Activated CD4-positive, alpha-beta T cell treated with anti-CD3 and anti-CD28 coated beads, Interleukin-2, Interleukin-4, amounts not matched to agents 100 ng/mL and 50 ng/mL, durations not matched to agents 16 hours and 8 hours (primary cell): ENCODE data around the gene IL17A.

Experiments used
- DNase-seq: peaks from one replicate; pipeline ENCODE4 v3.0.0-alpha.2; 2020; ENCODE audit warnings: low spot score

Gene IL17A

DNA sequence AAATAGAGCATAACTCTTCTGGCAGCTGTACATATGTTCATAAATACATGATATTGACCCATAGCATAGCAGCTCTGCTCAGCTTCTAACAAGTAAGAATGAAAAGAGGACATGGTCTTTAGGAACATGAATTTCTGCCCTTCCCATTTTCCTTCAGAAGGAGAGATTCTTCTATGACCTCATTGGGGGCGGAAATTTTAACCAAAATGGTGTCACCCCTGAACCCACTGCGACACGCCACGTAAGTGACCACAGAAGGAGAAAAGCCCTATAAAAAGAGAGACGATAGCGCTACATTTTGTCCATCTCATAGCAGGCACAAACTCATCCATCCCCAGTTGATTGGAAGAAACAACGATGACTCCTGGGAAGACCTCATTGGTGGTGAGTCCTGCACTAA, at the start of gene IL17A:
Gene IL17A (plus strand): TSS at position 301 of the 400 bp plus-strand sequence. CDS start 57 bp downstream, at position 358.
- DNase-seq = no peak

DNA sequence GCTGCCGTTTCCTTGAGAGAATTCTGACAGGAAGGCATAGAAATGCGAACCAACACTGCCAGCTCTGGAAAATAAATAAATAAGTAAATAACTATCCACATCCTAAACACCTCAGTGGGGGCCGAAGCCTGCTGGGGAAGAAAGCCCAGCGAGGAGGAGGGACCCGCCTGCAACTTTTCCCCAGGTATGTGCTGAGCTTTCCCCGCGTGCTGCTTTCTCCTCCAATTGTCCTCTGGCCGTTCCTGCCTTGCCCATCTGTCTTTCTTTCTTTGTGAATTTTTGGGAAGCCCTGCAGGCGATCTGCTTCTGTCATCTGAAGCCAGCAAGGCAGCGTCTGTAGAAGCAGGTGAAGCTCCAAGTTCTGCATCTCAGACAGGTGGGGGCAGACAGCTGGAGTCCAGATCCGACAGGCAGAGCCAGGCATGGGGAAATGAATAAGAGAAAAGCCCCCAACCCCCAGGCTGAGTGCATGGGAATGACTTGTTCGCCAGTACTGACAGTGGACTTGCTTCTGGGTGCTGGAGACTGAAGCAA, 49.2 kb upstream of the IL17A start:
- no peak for DNase-seq

DNA sequence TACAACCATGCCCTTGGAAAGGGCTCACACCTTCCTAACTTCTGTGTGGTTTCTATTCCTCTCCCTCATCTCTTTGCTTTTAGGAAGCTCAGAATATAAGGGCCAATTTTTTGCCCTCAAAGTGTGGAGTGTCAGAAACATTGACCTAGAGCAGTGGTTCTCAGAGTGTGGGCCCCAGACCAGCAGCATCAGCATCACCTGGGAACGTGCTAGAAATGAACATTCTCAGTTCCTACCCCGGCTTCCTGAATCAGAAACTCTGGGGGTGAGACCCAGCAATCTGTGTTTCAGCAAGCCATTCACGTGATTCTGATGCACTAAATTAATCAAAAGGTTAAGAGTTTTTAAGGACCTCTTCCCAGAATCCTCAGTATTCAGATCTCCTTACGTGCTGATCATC, 47.9 kb upstream of the IL17A start:
- no peak for DNase-seq

DNA sequence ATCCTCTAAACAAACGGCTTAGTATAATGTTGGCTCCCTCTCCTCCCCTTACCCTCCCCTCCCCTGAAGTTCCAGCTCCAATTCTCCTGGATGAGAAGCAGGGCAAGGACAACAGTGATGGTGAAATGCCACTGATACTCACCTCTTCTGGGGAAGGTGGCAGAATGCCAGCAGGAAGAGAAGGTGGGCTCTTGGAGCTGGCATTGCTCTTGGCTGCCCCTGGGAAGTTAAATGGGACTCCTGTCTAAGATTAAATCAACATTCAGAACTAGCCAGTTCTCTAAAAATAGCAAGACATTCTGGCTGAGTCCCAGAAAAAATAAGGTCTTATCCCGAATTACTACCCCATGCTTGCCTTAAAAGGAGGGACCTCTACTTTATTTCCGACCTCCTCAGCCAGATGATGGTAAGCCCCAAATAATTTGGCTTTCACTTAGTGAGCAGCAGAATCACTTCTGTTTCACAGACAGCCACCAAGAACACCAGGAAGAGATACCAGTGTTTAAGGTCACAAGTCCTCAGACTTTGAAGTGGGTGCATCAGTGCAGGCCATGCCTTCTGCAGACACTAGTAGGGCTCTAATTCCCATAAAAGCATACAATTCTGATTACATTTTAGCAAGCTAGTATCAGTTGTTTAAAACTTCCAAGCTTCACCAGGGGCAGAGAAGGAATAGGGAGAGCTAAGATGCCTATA, 46.0 kb upstream of the IL17A start:
- no peak for DNase-seq

DNA sequence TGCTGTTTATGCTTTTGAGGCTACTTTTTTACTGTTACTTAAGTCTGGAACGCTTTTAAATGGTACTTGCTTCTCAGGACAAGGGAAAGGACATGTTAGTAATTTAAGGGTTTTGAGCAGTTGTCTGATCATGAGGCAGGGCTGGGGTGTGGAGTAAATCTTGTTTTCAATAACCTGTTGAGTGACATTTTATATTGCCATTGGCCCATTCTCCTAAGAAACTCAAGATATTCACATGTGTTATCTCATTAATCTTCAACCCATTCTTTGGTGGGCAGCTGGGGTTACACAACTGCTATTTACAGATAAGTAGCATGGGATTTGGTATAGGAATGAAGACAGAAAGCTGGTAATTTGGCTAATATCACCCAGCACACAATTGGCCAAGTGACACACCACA, 44.6 kb upstream of the IL17A start:
- no peak for DNase-seq

DNA sequence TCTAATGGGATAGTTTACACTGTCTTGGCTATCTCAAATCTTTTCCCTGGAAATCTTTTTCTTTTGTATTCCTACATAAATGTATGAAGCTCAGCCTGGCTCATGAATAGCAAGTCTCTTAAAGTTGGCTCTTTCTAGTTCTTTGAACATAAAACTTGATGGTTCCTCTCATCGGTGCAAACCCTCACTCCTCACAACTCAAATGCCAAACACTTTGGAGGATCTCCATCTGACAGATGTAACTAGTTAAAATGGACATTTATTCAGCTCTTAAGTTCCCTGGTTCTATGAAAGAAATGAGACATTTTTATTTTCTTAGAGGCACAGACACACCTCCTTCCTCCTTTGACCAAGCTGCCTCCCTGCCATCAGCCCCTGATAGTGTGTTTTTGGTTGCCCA, 43.6 kb upstream of the IL17A start:
- DNase-seq = no peak

DNA sequence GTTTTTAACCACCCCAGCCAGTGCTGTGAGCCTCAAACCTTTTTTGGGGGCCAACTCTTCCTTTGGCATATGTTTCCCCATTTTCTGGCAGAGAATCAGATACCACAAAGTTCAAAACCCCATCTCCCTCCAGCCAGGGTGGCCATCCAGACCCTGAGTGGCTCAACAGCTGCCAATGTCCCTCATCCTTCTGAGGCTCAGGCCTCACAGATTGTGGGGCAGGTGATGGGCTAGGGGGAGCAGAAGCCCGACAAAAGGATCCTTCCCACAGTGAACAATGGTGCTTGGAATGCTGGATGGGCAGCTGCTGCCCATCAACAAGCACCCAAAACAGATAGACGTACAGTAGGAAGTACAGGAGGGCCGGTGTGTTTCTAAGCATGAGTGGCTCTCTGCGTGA, 42.6 kb upstream of the IL17A start:
- no peak for DNase-seq

DNA sequence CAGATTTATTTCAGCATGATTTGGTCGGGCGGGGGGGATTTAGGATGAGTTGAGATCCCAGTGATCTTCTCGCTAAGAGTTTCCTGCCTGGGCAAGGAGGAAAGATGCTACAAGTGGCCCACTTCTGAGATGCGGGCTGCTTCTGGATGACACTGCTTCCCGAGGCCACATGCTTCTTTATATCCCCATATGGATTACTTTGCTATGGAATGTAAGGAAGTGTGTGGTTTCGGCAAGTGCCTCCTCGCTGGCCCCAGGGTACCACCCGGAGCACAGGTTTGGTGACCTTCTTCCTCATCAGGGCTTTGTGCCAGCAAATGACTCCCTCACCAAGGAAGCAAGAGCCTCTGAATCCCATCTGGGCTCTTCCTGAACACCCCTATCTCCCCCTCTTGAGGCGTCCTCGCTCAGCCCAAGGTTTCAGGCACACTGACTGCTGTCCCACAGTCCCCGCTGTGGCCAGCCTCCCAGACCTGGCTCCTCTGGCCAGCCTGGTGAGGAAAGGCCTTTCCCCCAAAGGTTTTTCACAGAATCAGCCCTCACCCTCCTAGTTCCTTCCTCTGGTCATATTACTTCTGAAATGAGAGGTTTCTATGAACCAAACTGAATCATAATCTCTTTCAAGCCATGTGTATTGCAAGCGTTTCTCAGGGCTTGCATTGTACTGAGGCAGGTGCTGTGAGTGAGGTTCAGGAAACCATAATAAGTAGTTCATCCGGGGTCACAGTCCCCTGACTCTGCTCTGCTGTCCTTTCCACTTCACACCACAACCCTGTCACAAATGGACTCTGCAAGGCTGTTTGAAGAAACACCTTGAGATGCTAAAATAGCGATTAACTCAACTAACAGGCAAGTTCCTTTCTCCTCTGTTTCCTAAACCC, 41.7 kb upstream of the IL17A start:
- peak; percentile 38 for DNase-seq

DNA sequence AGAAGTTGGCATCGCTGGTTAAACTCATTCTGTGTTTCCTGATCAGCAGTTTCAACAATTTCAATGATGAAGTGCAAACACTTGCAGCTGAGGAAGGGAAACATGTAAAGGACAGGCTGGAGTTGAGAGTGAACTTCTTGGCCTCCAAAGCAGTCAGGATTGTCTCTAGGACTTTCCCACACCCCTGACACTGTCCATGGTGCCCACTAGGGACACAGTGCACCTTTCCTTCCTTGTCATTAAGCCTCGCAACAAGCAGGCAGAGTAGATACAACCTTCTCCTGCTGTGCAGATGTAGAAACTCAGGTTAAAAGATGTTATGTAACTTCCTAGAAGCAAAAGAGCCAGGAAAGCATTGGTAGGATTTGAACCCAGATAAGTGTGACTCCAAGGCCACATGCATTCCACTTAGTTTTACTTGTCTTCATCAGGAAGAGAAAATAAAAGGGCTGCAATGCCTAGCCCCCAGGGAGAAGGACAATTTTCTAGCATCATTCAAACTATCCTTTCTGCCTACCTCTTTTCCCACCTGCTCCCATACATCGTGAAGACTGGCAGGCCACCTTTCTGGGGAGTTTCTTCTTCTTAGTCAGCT, 39.2 kb upstream of the IL17A start:
- no peak for DNase-seq

DNA sequence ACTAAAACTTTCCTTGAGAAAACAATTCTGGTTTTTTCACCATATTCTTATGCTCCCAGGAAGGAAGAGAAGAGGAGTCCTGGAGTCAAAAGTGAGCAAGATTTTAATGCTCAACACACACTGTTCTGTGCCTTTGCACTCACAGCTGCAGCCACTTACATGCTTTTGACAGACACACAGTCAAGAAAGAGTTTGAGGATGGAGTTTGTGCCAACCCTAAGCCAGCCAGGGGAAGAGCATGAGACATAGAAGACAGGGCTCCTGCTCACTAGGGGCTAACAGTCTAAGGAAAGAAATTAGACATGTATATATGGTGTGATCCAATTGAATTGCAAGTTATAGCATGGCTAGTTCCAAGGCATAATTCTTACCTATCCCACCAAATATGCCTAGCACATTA, 37.1 kb upstream of the IL17A start:
- DNase-seq = no peak

DNA sequence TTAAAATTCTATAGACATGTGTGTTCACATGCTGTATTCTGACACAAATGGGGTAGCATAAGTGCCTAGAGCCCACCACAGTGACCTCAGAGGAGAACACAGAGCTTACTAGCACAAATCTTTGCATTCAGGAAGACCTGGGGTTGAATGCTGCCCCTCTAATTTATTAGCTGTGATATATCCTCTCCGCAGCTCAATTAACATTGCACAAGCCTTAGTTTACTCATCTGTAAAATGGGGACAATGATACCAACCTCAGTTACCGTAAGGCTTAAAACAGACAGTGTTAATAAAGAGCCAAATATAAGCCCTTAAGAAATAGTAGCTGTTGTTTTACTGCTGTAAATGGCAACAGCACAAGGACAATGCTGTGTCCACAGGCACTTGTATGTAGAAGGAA, 36.2 kb upstream of the IL17A start:
- no peak for DNase-seq

DNA sequence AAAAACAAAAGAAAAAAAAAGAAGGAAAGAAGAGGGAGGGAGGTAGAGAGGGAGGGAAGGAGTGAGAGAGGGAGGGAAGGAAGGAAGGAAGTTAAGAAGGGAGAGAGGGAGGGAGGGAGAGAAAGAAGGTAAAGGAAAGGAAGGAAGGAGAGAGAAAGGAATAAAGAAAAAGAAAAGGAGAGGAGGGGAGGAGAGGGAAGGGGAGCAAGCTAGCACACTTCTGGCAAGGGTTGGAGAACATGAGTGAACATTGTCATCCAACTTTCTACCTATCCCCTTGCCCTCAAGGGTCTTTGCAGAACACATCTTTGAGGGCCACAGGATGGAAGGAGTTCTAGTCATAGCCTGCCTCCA, 34.1 kb upstream of the IL17A start:
- DNase-seq = no peak

DNA sequence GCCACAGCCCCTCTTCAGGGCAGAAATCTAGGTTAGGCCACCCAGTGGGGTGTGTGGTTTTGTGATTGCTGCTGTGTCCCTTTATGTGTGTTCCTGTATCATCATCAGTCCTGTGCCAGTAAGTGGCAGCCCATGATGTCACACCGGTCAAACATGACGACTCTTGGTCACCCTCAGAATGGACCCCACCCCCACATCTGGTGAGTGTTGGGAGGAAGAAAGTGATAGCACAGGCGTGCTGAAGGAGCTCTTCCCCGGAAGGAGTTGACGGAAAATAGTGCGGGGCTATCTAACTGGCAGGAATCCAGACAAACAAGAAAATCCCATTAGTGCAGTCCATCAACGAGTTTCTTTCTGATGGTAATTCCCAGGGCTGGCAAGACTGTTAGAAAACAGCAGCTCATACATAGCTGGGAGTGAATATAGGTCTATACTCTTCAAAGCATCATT, 33.4 kb upstream of the IL17A start:
- DNase-seq = no peak

DNA sequence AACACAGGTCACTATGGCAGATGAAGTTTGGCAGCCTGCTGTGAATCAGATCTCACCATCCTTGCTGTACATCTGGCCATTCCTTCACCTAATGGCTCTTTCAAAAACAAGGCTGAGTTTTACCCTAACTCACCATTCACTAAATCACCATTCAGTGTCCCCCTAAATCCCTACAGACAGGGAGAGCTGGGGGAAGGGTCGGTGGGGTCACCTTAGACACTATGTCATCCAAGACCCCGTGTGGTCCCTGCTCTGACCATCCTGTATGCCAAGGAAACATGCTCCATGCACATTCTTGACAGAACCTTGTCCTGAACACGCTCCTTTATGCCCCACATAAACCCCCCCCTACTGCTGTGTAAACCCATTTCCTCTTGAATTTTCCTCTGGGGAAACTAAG, 31.8 kb upstream of the IL17A start:
- no peak for DNase-seq

DNA sequence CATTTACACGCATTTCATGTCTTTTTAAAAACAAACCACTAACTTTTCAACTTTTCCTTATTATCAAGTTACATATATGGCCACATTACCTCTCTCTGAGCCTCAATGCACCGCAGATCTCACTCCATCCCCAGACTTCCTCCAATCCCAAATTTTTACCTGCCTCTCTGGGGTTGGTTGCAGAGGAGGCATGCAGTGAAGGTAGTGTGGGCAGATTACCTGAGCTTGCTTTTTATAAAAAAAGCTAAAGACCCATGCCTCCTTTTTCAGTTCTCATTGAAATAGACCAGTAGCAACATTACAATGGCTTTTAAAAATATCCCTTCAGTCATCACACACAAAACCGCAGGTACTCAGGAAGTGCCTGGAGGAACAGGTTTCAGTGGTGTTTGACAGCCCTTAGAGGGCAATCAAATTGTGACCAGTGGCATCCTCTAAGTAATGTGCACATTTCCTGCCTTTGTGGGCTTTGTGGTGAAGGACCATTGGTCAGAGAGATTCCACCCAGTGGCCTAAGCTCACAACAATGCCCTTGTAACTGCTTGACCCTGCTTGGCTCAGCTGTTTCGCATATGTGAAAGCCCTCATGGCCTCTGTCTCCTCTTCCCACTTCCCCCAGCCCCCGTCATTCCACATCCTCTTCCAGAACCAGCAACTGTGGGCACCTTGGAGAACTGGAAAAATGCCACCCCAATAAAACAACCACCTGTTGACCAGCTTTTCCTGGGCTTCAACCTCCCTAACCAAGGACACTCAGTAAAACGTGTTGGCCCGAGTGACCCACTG, 30.2 kb upstream of the IL17A start:
- DNase-seq = peak; percentile 49

DNA sequence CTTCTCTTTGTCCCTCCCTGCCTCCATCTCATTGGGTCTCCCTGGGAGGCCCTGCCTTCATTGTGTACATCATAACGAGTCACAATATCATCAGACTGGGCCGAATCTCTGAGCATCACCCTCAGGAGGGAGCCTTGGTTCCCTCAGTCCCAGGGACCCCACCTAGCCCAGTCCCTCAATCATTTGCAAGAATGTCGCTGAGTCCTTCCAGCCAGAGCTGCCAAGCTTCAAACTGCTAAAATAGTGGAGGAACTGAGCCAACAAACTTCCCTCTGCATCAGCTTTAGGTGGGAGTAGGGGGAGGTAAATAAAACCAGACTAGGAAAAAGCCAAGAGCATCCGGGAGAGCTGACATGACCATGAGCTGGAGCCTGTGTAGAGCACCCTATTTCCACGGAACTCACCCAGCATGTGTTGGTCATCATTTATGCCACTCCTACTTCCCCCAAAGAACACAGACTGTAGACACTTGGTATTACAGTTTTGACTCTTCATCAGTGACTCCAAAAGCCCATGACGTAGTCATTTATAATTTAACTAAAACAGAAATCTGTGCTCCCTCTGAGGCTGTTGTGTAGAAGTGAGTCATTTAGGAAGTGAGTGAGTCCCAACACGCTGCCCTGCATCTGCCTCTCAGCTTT, 28.8 kb upstream of the IL17A start:
- DNase-seq = peak; percentile 91

DNA sequence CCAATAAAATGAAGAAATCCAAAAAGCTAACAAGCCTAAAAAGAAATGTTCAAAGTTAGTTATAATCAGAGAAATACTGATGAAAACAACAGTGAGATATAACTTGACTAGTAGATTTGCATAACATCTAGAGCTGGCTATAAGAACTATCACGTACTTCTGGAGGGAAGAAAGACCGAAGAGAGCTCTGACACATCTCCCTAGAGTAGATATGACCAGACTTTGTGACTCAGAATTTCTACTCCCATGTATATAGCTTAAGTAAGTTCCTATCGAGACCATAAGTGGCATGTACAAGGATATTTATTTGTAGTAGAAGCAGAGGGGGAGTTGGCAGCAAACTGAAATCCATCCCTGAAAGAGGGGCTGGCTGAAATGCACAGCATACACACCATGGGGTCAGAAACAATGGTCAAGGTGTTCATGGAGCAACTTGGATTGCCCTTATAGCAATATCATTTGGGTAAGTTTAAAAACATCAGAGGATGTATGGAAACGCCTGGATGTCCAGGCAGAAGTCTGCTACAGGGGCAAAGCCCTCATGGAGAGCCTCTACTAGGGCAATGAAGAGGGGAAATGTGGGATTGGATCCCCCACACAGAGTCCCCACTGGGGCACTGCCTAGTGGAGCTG, 25.6 kb upstream of the IL17A start:
- DNase-seq = peak; percentile 50

DNA sequence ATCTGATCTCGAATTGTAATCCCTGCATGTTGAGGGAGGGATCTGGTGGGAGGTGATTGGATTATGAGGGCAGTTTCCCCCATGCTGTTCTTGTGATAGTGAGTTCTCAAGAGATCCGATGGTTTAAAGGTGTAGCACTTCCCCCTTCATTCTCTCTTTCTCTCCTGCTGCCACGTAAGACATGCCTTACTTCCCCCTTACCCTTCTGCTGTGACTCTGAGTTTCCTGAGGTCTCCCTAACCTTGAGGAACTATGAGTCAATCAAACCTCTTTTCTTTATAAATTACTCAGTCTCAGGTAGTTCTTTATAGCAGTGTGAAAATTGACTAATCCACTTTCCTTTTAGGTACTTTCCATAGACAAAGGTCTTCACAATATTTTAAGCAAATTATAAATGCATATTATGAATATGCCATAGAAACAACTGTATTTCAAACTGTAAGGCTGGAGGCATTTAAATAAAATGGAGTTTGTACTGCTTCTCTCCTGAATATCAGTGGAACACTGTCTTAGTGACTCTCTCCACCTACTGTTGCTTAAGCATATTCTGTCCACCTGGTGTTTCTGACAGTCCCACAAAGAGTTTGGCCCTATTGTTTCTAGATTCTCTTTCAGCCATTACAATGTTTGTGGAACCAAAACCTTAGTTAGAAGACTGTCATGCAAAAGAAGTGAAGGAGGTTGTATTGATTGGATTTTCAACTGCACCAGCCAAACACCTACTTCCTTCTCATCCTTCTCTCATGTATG, 24.3 kb upstream of the IL17A start:
- DNase-seq = peak; percentile 83

DNA sequence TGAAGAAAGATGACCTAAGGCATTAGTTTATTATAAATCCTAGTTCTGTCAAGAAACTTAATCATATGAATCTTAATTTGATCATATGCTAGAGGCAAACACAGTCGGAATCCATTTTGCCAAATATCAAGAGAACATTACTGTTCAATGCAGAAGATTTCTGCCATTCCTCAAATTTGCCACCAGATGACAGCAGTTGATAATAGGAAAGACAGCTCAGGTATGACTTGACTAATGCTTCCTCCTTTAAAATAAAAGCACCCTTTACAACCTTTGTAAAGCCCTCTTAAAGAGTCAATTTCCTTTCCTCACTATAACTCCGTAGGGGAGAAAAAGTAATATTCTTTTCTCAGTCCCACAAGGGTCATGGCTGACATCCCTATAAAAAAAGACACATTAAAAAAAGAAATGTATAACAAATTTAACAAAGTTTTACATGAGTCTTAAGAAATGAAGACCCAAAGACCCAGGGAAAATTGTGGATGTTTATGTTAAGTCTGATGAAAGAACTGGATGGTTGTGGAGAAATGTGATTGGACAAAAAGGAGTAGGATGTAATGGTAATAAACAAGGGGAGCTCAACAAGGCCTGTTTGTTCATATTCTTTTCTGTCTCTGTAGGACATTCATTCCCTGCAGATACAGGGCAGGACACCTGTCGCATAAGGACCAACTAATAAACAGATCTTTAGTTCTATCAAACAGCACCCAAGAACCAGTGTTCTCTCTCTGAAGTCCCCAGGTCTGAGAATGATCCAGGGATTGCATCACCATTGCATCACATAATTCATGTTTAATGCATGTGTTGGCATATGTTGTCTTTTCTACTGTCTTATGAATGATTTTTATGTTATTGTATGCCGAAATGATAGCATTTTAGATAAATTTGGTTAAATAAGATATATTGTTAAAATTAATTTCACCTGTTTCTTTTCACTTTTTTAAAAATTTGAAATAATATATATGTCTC, 23.0 kb upstream of the IL17A start:
- peak; percentile 74 for DNase-seq
